ENCODE measurements around the gene MPC1L.
"Not testable (repeated sequence)": the region's sequence is repeated elsewhere in the genome, so short reads cannot be mapped to it uniquely, and the experiment has no call there.

The MPC1L gene

DNA sequence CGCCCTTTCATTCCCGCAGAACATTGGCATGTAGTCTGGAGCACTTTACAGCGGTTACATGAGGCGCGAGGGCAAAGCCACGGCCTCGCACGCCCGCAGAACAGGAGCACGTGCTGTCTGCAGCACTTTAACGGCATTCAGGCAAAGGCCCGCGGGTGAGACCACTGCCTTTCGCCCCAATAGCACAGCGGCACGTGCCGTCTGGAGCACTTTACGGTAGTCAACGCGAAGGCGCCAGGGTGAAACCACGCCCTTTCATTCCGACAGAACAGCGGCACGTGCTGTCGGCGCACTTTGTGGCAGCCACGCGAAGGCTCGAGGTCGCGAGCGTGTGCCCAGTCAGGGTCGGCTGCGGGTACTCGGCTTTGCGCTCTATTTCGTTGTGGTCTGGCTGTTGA lies at the start of gene MPC1L:
Gene MPC1L (plus strand): TSS at position 290 of the 398 bp plus-strand sequence. CDS start 138 bp downstream, outside the sequence.
- no peak for DNase-seq (ENCODE audit: low read depth)

GRCh38 chrX:40573763-40574162 lies 49.5 kb upstream of the MPC1L start:
- no peak for DNase-seq (ENCODE audit: low read depth)
- peak; percentile 80 for TF ChIP-seq CTCF (conservative IDR thresholded peaks at IDR 0.05; ENCODE audit: low read depth, low read length)

More for the DNA sequence above, at the start of gene MPC1L:
- H3K4me3 ChIP-seq (ENCODE audit: low read length): no peak within 1 kb of the TSS
- TF ChIP-seq CTCF (conservative IDR thresholded peaks at IDR 0.05; ENCODE audit: low read depth, low read length): no peak

GRCh38 chrX:40575411-40575810 lies 47.8 kb upstream of the MPC1L start:
- H3K4me3 ChIP-seq (ENCODE audit: low read length); DNase-seq (ENCODE audit: low read depth): not testable (repeated sequence)

More at GRCh38 chrX:40573763-40574162, 49.5 kb upstream of the MPC1L start:
- H3K4me3 ChIP-seq (ENCODE audit: low read length): no peak overlapping the region

DNA sequence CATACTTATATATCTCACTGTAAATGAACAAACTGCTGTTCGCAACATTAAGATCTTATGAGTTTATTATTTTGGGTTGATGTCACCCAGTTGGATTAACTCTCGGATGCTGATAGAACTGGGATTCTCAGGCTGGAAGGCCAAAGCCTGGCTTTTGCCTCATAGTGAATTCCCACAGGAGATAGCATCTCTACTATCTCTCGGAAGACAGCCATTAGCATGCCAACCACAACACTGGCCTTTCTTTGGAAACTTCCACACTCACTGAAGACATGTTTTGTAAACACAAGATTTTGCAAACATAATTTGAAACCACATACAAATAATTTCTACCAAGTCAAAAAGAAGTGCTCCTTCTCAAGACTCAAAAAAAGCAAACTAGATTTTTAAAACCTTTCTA lies 46.9 kb upstream of the MPC1L start:
- DNase-seq (ENCODE audit: low read depth): no peak
- no peak for TF ChIP-seq CTCF (conservative IDR thresholded peaks at IDR 0.05; ENCODE audit: low read depth, low read length)
- H3K4me3 ChIP-seq (ENCODE audit: low read length): no peak overlapping the region

DNA sequence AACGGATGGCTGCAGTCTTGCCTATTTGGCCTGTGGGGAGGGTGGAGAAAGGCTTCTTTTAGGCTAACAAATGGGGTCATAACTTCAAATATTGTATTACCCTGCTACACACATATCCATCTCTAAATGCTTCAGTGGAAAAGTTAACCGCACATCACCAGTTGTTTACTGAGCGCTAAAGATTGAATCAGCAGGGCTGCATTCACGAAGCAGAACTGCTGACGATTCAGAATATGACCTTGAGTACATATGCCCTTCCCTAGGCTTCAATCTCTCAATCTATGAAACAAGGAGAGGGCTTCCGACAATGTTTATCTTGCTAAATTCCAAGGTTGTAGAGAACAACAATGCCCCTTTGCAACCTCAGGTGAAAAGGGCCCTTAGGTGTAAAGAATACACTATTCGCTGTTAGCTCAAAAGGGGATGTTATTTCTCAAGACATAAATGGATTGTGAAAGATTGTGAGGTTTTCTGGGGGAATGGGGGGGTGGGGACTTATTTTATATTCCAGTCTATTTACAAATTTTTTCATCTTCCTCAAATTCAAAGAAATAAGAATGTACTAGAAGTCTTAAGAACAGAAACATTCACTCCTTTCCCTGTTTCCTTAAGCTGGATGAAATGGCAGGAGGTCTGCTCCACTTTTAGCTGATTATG lies 45.1 kb upstream of the MPC1L start:
- TF ChIP-seq CTCF (conservative IDR thresholded peaks at IDR 0.05; ENCODE audit: low read depth, low read length): no peak
- no peak for DNase-seq (ENCODE audit: low read depth)
- H3K4me3 ChIP-seq (ENCODE audit: low read length): no peak overlapping the region

DNA sequence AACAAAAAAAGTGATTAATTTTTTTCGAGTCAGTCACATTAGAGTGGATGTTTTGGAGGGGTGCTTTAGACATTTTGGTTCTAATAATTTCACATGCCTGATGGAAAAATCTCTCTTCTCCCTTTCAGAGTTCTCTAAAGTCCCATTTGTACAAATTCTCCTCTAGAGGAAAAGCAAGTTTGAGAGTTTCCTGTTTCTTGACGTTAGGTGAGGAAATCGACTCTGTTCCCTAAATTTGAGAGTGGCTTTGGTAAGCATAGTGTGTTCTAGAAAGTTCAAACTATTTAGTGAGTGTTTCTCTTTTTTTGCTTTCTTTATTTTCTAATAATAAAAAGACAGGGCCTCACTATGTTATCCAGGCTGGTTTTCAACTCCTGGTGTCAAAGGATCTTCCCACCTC lies 44.1 kb upstream of the MPC1L start:
- no peak overlapping the region for H3K4me3 ChIP-seq (ENCODE audit: low read length)
- no peak for DNase-seq (ENCODE audit: low read depth)
- TF ChIP-seq CTCF (conservative IDR thresholded peaks at IDR 0.05; ENCODE audit: low read depth, low read length): no peak

- H3K4me3 ChIP-seq (ENCODE audit: low read length): peak overlapping the region; percentile 81
- DNase-seq (ENCODE audit: low read depth): no peak
- TF ChIP-seq CTCF (conservative IDR thresholded peaks at IDR 0.05; ENCODE audit: low read depth, low read length): no peak
Observed at GRCh38 chrX:40579900-40580536, 43.2 kb upstream of the MPC1L start.
